ENCODE data around the gene FMNL2. TPM values are rescaled to one million over a fixed set of nuclear protein-coding genes. Genes with fewer than 3 reads are reported as not detected.
A peak's percentile ranks its signal among the peaks of the same experiment; 100 is the strongest.

Gene FMNL2
- total RNA-seq, 1 donor from 2014 or later, result 108 TPM

DNA sequence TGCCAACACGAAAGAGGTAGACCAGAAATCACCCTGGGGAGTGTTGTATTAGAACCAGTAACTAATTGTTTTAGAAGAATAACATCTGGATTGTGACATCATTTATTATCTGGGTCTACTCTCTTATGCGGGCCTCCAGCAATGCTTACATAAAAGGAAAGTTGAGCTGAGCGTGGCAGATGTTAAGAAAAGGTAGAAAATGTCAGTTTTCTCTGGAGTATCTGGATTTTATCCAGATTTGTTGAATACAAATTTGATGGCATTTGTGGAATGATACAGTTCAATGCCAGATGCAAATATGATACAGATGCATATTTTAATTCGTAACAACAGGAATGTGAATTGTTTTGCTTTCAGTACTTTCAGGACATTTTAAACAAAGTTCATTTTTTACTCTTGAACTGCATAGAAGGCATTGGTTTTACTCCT lies 292.0 kb downstream of the FMNL2 start:
- H3K36me3 Mint-ChIP-seq (ENCODE audit: insufficient read depth), result peaks cover 34% of the 10 kb centered on the region
- H3K4me1 Mint-ChIP-seq (ENCODE audit: low read depth), result peaks cover 20% of the 10 kb centered on the region
- H3K27me3 Mint-ChIP-seq, result no peaks in the 10 kb centered on the region
- no peak for DNase-seq (ENCODE audit: low spot score, unreplicated experiment)
- H3K4me3 Mint-ChIP-seq (ENCODE audit: low read depth), result no peak overlapping the region
- H3K9me3 Mint-ChIP-seq (ENCODE audit: low read depth), result no peaks in the 10 kb centered on the region
- no peak overlapping the region for H3K27ac Mint-ChIP-seq
- TF ChIP-seq, protein P1, sequence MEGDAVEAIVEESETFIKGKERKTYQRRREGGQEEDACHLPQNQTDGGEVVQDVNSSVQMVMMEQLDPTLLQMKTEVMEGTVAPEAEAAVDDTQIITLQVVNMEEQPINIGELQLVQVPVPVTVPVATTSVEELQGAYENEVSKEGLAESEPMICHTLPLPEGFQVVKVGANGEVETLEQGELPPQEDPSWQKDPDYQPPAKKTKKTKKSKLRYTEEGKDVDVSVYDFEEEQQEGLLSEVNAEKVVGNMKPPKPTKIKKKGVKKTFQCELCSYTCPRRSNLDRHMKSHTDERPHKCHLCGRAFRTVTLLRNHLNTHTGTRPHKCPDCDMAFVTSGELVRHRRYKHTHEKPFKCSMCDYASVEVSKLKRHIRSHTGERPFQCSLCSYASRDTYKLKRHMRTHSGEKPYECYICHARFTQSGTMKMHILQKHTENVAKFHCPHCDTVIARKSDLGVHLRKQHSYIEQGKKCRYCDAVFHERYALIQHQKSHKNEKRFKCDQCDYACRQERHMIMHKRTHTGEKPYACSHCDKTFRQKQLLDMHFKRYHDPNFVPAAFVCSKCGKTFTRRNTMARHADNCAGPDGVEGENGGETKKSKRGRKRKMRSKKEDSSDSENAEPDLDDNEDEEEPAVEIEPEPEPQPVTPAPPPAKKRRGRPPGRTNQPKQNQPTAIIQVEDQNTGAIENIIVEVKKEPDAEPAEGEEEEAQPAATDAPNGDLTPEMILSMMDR (IDR thresholded peaks at IDR 0.05; ENCODE audit: unreplicated experiment), result no peak

DNA sequence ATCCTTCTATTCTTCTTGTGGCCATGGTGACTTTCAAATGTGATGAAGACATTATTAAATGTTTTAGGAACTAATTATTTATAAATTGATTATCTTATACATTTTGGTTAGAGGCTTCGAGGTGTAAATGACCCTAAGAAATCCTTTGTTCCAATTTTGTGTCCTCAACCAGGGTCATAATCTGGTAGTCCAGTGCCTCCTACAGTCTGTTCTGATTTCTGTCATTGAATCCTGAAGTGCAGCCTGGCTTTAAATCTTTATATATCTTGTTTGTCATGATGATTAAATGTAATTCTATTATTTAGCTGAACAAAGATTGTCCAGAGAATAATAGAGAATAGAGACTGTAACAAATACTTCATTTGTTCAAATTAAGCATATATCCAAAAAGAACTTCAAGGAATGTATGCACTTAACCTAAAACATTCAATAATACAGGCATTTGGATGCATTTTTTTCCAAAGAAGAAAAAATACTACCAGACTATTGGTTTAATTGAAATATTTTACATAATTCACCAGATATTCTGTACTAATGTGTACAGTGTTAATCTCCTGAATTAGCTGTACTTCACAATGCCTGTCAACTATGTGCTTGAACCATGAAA lies 292.5 kb downstream of the FMNL2 start:
- H3K4me3 Mint-ChIP-seq (ENCODE audit: low read depth), result no peak overlapping the region
- no peaks in the 10 kb centered on the region for H3K27me3 Mint-ChIP-seq
- peaks cover 31% of the 10 kb centered on the region for H3K36me3 Mint-ChIP-seq (ENCODE audit: insufficient read depth)
- H3K27ac Mint-ChIP-seq, result no peak overlapping the region
- no peak for DNase-seq (ENCODE audit: low spot score, unreplicated experiment)
- TF ChIP-seq, protein P1 (IDR thresholded peaks at IDR 0.05; ENCODE audit: unreplicated experiment), result peak; percentile 60
- H3K4me1 Mint-ChIP-seq (ENCODE audit: low read depth), result peaks cover 22% of the 10 kb centered on the region
- no peaks in the 10 kb centered on the region for H3K9me3 Mint-ChIP-seq (ENCODE audit: low read depth)

DNA sequence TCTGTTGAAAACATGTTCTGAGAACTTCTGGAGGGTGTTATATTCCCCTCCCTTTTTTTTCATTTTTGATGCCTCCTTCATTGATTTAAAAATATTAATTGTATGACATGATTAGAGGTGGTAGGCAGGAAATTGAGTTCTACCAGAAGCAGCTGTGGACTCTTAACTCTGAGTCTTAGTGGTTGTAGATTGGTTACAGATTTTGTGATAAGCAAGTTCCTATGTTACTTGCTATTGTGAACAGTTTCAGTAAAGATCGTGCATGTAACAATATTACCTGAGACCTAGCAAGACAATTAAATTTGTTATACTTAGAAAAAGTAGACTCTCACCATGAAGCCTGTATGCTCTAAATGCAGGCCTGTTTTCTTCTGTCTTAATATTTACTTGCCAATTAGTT lies 294.2 kb downstream of the FMNL2 start:
- no peak overlapping the region for H3K27ac Mint-ChIP-seq
- H3K9me3 Mint-ChIP-seq (ENCODE audit: low read depth), result no peaks in the 10 kb centered on the region
- DNase-seq (ENCODE audit: low spot score, unreplicated experiment), result no peak
- peaks cover 19% of the 10 kb centered on the region for H3K4me1 Mint-ChIP-seq (ENCODE audit: low read depth)
- TF ChIP-seq, protein P1 (IDR thresholded peaks at IDR 0.05; ENCODE audit: unreplicated experiment), result no peak
- no peak overlapping the region for H3K4me3 Mint-ChIP-seq (ENCODE audit: low read depth)
- H3K27me3 Mint-ChIP-seq, result no peaks in the 10 kb centered on the region
- H3K36me3 Mint-ChIP-seq (ENCODE audit: insufficient read depth), result peaks cover 26% of the 10 kb centered on the region

DNA sequence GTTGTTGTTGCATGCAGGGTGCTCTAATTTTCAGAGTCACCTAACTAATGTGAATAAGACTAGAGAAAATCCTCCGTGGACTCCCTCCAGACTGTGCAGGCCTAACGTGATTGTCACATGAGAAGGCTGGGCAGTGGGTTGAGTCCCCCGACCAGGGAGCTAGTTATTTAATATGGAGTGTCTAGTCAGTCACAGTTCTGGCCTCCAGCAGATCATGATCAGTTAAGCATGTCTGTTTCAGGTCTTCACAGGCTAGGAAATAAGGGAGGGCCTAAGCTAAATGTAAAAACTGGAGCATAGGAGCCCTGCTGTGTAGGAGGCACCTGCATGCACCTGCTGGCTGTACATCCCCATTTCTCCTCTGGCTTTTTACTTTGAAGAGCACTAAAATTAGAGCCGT lies 295.5 kb downstream of the FMNL2 start:
- no peak for DNase-seq (ENCODE audit: low spot score, unreplicated experiment)
- TF ChIP-seq, protein P1 (IDR thresholded peaks at IDR 0.05; ENCODE audit: unreplicated experiment), result no peak

DNA sequence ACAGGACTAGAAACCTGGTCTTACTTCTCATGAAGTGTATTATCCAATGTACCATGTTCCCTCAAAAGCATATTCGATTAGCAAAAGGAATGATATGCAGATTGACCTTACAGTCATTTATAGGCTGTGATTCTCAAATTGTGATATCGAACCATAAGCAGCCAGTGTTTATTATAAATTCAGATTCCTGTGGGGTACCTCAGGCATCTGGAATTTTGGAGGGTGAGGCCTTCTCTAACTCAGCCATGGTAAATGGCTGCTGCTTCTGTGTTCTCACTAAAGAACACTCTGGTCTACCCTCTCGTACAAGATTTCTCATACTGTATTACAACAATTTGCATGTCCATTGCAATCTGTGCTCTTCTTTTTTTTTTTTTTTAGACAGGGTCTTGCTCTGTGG lies 297.8 kb downstream of the FMNL2 start:
- peaks cover 12% of the 10 kb centered on the region for H3K4me1 Mint-ChIP-seq (ENCODE audit: low read depth)
- H3K27ac Mint-ChIP-seq, result no peak overlapping the region
- H3K4me3 Mint-ChIP-seq (ENCODE audit: low read depth), result no peak overlapping the region
- TF ChIP-seq, protein P1 (IDR thresholded peaks at IDR 0.05; ENCODE audit: unreplicated experiment), result no peak
- no peaks in the 10 kb centered on the region for H3K27me3 Mint-ChIP-seq
- H3K9me3 Mint-ChIP-seq (ENCODE audit: low read depth), result no peaks in the 10 kb centered on the region
- DNase-seq (ENCODE audit: low spot score, unreplicated experiment), result no peak
- peaks cover 18% of the 10 kb centered on the region for H3K36me3 Mint-ChIP-seq (ENCODE audit: insufficient read depth)

More for the DNA sequence above, 295.5 kb downstream of the FMNL2 start:
- Mint-ChIP-seq H3K36me3 (ENCODE audit: insufficient read depth) (peaks cover 23% of the 10 kb centered on the region), H3K27ac (no peak overlapping the region), H3K9me3 (ENCODE audit: low read depth) (no peaks in the 10 kb centered on the region), H3K27me3 (no peaks in the 10 kb centered on the region), H3K4me3 (ENCODE audit: low read depth) (no peak overlapping the region), H3K4me1 (ENCODE audit: low read depth) (peaks cover 19% of the 10 kb centered on the region)
